HG03432 (cell line): Measurements from ENCODE around the gene ATP2C2.

Experiments
- ATAC-seq: cut with Tn5 transposase; IDR thresholded peaks from one replicate; pipeline ENCODE4 v1.9.1; 2021; ENCODE audit warnings: mild to moderate bottlenecking, moderate library complexity; ENCODE audit not compliant: unreplicated experiment

The ATP2C2 gene

DNA sequence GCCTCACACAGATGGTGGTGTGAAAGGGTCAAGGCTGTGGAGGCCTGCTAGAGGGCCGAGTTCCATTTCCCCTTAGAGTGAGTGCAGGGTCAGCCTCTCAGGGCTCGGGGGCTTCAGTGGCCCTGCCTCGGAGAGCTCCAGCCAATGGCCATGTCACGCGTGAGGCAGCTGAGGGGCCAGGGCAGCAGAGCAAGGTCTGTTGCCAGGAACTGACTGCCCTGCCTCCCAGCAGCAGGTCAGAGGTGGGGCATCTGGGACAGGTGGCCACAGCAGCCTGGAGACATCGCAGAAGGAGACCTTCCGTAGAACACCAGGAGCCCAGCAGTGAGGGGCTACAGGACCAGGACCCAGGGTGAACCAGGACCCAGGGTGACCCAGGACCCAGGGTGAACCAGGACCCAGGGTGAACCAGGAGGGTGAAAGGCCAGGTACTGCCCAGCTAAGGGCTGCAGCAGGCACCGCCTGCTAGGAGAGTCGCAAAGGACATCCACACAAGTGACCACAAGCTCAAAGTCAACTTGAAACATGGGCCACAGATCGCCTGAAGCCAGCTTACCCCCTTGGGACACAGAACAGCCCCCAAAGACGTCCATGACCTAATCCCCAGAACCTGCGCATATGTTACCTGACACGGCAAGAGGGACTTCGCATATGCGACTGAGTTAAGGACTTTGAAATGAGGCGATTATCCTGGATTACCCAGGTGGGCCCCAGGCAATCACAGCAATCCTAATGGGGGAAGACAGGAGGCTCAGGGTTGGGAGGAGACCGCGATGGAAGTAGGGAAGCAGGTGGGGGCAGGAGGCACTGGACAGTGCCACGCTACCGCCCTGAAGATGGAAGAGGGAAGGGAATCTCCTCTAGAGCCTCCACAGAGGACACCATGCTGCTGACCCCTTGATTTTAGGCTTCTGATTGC lies 141.0 kb downstream of the ATP2C2 start:
- no peak for ATAC-seq

DNA sequence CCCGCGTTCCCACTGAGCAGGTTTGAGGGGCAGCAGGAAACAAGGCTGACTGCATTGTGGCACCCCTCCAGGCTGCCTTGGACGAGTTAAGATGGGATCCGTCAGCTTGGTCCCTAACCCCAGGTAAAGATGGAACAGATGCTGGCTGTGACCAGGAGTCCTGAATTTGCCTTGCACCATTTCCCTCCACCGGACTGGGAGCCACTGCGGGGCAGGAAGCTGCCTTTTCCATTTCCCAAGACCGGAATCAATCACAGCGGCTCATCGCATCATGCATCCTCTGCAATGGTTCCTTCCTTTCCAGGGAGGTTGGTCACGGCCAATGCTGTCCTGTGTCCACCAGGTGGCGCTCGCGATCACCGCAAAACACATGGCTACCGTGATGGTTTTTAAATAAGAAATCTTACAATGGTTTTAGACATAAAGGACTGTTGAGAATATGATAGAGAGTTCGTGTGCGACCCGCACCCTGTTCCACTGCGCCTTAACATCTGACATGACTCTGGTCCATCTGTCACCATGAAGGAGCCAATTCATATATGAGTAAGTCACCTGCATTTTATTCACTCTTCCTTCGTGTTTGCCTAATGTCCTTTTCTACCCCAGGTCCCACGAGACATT lies 143.0 kb downstream of the ATP2C2 start:
- peak; percentile 27 for ATAC-seq

DNA sequence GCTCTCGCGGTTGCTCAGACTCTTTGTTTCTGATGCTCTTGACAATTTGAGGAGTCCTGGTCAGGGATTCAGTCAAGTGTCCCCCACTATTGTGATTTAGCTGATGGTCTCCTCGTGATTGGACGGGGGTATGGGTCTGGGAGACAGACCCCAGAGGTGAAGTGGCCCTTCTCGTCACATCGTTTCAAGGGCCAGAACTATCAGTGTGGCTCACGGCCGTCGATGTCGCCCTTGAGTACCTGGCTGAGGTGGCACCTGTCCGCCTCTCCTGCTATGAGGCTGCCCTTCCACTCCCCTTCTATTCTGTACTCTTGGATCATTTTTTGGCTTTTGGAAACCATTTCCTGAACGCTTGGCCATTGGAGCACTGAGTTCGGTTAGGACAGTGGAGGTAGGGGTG lies 143.5 kb downstream of the ATP2C2 start:
- ATAC-seq = no peak

DNA sequence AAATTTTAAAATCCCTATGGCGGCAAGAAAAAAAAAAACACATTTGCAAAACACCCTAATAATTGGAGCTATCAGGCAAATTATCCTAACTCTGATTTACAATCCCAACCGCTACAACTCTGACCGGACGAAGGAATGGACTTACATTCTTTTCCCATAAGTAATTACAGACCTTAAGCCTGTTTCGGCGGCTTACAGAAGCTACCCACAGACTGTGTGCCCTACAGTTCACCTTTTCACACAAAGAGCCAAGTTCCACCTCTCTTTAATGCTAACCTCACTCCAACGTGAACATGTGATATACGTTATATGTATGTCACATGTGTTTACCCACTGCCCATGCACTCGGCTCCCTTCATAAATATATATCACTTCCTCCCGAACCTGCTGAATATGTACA lies 144.8 kb downstream of the ATP2C2 start:
- ATAC-seq = no peak

DNA sequence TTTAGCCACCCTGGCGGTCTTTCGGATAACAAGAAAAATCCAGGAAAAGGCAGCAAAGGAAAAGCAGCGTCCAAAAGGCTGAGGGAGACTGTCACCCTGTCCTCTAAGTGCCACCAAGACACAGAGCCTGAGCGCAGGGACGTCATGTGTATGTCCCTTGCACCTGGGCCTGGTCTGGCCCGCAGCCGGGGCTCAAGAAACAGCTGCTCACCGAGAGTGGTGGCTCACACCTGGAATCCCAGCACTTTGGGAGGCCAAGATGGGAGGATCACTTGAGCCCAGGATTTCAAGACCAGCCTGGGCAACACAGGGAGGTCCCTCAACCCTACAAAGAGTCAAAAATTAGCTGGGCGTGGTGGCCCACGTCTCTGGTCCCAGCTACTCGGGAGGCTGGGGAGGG lies 145.3 kb downstream of the ATP2C2 start:
- no peak for ATAC-seq
